HS-27A (cell line): ENCODE results near the gene CALML5.

Experiments used
- DNase-seq: peaks from one replicate; pipeline ENCODE4 v3.0.0-alpha.2; 2012; ENCODE audit warnings: low read depth, missing footprints

Gene CALML5

DNA sequence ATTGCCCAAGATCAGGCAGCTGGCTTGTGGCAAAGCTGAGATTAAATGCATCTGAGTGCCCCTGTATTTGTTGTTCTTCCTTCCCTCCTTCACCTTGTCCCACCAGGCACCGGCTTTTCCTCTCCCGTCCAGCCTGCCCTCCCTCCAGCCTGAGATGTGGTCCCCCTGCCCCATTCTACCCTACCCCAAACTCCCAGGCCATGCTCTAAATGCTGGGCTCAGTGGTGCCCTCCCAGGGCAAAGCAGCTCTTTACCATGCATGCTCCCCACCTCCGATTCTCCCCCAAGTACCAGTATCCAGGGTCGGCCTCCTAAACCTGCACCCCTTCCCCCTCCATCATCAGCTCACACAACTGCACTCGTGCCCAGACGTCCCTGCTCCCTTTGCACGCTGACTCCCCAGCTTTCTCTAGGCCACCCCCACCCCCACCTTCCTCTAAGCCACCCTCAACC is 36.5 kb downstream of the CALML5 start:
- DNase-seq, result no peak

DNA sequence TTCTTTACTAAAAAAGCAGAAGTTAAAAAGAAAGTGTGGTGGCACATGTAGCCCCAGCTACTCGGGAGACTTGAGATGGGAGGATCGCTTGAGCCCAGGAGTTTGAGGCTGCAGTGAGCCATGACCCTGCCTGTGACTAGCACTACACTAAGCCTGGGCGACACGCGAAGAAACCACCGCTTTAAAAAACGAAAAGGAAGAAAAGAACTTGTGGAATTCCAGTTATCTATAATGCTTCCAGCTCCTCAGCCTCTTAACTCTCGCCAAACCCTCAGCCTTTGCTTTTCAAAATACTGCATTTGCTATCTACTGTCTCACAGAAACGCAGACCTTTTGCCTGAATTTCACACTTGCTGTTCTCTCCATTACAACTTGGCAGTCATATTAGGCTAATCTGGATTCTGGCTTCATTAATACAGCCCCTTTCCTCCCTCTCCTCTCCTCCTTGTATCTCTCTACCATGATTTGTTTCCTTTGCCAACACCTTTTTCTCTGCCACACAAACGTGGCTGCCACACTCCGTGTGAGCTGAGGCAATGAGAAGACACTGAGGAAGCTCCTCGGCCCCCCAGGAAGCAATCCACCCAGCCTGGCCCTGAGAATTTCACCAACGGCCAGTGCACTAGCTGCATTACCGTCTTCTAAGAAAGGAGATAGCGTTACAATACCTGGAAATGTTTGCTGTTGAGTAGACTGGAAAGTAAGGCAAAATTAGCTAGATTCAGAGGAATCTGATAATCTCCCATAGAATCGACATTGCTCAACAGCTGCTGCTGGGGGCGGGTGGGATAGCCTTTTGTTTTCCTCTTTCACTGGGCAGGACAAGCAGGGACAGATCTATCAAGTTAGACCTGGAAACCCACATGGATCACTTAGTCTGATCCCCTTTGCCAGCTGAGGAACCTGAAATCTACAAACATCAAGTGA is 37.2 kb downstream of the CALML5 start:
- no peak for DNase-seq

DNA sequence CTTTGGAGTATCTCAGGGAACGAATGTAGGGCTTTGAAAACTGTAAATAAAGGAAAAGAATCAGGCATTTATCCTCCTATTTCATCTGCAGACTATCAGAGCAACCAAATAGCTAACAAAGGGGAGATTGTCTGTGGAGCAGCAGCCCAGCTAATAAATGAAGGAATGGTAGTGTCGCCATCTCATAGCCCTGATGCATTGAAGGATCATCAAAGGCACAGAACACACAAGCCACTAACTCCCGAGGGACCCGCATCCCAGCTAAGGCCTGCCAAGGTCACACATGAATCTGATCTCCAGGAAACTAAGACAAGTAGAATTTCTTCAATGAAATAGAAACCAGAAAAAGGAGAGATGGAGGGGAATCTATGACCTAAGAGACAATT is 38.2 kb downstream of the CALML5 start:
- DNase-seq, result no peak

DNA sequence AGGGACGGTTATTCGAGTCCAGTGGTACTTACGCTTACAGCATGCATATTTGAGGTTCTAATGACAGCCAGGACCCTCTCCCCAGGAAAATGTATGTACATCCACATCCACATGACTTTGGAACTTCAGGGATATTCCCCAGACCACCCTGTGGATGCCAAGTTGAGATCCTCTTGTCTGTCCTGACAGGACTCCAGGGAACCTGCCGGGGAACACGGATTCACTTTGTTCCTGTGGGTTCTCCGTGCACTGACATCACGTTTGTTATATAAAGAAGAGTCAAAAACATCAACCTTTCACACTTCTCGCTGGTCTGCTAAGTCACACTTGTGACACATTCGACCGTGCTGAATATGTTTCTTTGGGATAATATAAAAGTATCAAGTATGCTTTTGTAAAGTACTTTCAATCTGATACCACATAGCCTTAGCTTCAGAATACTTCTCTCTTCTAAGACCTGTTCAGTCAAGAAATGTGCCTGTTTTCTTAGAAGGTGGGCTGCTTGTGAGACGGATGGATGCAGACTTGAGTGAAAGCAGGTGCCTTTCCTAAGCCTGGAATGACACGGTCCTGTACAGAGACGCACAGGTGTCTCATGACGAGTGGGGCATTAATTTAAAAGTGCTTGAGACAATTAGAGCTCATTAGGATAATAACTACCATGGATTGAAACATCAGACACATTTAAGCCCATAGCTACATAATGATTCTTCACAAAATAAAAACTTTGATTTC is 38.7 kb downstream of the CALML5 start:
- DNase-seq, result no peak

DNA sequence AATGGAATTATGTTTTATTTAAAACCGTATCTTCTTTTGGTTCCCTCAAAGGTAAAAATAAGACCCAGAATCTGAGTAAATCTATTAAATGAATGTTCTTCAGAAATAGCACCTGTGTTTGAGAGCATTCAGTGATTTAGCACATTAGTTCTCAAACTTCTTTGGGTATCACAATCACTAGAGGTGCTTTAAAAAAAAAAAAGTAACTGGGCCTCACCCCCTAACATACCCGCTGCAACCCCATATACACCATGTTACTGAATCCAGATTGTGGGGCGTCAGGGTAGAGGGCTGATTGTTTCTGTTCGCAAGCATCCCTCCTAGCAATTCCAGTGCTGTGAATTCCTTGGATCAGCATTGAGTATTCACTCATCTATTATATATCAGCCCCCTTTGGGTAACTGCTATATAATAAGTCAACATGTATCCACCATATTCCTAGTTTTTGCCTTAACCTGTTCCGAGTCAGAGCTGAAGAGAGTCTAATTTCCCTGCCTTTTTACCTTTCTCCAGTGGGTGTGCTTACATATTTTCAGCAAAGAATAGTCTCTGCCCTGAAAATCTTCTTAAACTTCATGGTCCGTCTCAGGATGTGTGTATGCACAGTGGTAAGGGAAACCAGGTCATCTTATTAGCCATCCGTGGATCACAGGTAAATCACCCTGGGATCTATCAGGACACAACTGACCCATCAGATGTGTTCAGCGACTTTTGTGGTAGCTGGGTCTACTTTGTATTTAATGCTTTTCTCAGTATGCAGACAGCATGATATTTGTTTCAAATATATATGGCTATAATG is 40.2 kb downstream of the CALML5 start:
- no peak for DNase-seq

DNA sequence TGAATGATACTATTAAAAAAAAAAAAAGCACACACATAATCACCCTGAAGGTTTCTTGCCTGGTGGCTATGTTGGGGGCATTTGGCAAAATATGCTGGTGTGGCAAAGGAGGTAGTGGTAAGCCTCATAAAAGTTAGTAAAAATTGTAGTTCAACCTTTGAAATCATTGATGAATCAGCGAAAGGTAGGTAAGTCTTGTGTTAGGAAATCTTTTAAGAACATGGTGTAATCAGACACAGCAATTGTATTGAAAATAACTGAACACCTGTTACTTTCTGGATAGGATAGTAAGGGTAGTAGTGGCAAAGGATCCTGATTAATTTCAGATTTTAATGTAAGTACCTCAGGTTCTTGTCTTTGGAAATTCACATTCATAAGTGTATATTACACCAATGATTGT is 40.9 kb downstream of the CALML5 start:
- no peak for DNase-seq

DNA sequence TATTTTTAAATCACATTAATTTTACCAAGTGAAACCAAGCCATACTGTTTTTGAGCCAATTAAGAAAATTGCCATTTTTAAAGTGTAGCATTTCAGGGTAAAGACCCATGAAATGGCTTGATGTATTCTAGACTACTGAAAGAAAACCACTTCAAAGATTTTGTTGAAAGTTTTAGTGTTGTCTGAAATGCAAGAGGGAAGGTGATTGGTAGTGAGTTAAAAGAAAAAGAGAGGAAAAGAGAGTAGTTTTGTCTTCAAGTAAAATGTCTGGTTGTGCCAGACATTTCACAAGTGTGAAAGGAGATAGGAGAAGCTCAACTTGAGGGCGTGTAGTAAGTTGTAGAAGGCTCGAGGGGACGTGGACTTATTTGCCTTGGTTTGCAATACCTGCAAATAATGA is 41.6 kb downstream of the CALML5 start:
- no peak for DNase-seq

DNA sequence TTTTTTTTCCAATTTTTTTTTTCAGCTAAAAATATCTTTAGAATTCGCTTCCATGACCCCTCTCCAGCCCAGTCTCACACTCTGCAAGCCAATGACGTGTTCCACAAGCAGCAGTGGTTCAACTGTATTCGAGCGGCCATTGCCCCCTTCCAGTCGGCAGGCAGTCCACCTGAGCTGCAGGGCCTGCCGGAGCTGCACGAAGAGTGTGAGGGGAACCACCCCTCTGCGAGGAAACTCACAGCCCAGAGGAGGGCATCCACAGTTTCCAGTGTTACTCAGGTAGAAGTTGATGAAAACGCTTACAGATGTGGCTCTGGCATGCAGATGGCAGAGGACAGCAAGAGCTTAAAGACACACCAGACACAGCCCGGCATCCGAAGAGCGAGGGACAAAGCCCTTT is 42.8 kb downstream of the CALML5 start:
- DNase-seq, result no peak

DNA sequence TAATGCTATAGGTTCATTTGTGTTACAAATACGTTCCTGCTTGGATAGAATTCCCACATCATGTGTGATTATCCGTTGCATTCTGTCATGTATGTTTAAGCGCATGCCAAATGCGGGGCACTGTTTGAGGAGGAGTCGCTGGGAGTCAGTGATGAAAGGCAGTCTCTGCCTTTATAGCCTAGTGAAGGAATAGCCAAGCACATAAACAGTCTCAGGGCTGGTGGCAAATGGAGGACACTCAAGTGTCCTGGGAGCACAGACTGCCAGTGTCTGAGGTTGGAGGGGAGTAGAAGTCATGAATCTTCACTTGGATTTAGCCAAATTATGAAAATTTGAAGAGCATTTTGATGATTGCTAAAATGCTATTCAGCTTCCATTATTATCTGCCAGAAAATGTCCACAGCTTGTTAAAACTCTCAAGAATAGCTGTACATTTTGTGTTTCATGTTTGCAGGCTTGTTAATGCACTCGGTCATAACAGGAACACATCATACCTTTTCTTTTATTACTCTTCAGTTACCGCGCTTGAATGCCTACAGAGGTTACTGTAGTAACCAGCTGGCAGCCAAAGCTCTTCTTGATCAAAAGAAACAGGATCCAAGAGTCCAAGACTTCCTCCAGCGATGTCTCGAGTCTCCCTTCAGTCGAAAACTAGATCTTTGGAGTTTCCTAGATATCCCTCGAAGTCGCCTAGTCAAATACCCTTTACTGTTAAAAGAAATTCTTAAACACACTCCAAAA is 45.5 kb downstream of the CALML5 start:
- no peak for DNase-seq

DNA sequence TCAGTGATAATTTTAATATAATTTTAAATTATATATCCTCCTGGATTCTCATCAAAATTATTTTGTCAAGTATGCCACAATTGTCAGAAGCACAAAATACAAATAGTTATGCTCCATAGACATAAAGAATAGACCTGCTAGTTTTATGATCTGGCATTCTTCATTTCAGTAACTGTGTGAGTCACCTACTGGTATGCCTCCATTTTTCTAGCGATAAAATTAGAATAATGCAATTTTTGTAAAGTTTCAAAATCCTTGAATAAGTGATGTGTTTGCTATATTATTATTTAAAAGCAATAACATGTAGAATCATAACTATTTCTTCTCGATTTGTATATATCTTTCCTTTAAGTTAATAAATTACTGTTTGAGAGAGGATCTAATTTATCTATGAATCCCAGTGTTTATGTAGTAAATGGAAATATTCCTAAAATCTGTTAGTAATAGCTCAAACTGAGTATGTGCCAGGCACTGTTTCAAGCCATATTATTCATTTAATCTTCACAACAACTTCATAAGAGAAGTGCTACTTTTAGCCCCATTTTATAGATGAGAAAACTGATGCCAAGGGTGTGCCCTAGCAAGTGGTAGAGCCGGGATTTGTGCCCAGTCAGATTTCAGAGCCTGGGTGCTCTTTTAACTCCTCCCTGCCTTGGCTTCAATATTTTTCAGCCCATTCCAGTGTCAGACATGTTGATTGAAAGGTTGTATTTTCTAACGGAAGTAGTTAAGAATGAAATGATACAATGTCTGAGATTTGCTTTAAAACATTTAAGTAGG is 48.6 kb downstream of the CALML5 start:
- no peak for DNase-seq

DNA sequence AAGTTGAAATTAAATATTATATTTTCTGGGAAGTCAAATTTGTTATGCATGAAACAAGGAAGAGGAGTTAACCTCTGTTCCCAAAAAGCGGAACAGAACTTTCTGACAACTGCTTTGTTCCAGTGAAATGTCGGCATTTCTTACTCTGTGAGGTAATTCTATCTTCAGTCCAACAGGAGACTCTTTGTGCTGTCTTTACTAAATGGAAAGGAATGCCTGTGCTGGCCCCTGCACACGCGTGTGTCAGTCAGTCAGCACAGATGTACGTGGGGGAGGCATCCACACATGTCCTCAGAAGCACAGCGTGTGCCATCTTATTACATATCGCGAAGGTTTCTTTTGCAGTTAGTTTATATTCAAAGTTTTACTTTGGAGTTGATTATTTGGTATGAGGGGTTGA is 49.5 kb downstream of the CALML5 start:
- DNase-seq, result no peak

DNA sequence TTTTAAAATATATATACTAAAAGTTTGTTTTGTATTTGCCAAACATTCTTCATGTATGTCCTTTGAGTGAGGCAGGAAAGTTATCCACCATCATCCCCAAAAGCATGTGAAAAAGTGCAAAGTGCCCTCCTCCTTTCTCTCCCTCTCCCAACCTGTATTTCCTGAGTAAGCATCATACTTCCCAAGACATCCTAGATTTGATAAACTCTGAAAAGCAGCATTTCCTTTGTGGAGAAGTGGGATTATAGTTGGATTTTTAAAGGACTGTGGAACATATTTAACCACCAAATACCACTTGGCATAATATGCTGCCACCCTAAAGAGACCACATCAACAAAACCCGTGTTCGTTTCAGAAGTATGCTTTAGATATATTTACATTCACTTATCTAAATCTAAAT is 50.1 kb downstream of the CALML5 start:
- DNase-seq, result no peak
